IMR-90 (cell line): ENCODE results near the gene PRPF40A. TPM values are rescaled to one million over a fixed set of nuclear protein-coding genes. Genes with fewer than 3 reads are reported as not detected.

Experiments
- ATAC-seq: fragments of 200-7000 bp; cut with Tn5 transposase; 2 replicates; pipeline ENCODE4 v1.9.1; 2020; ENCODE audit warnings: low read depth, mild to moderate bottlenecking, moderate library complexity
- BruUV-seq: library from RNA; stranded (reverse); fragments of 400-500 nt; replicated peaks from 2 replicates; lab custom pipeline; 2021; lab: Mats Ljungman, UMichigan
- CTCF ChIA-PET: fragments of 300-600 bp; formaldehyde crosslinking; extraction: SDS; loops from one replicate; lab custom pipeline; 2021; ENCODE audit warnings: antibody characterized with exemption; lab: Yijun Ruan, JAX
- POLR2A ChIA-PET: fragments of 300-600 bp; sonication (Branson Sonifier 250); formaldehyde crosslinking; loops from one replicate; lab custom pipeline; 2022; ENCODE audit warnings: antibody characterized with exemption; ENCODE audit not compliant: unreplicated experiment; lab: Charles Lee
- DNase-seq: peaks from one replicate; pipeline ENCODE4 v3.0.0; 2013
- H2AFZ ChIP-seq: replicated peaks from 2 replicates; pipeline ENCODE3; 2013; ENCODE audit warnings: low read length, mild to moderate bottlenecking; ENCODE audit not compliant: poor library complexity
- H2AK5ac ChIP-seq: 2 replicates; pipeline ENCODE4 v1.6.1; 2013; ENCODE audit warnings: low read depth, low read length, inconsistent platforms
- H2AK9ac ChIP-seq: replicated peaks from 2 replicates; pipeline ENCODE3; 2013; ENCODE audit warnings: mild to moderate bottlenecking, low read depth, low read length, moderate library complexity; ENCODE audit not compliant: poor library complexity
- H2BK120ac ChIP-seq: 2 replicates; pipeline ENCODE4 v1.6.1; 2013; ENCODE audit warnings: low read depth, low read length, inconsistent platforms
- H2BK15ac ChIP-seq: 3 replicates; pipeline ENCODE4 v1.6.1; 2013; ENCODE audit warnings: low read depth, low read length, inconsistent platforms
- H2BK20ac ChIP-seq: 2 replicates; pipeline ENCODE4 v1.6.1; 2013; ENCODE audit warnings: low read depth, mild to moderate bottlenecking, inconsistent platforms, low read length, moderate library complexity
- H2BK5ac ChIP-seq: 2 replicates; pipeline ENCODE4 v1.6.1; 2013; ENCODE audit warnings: mild to moderate bottlenecking, low read depth, low read length, inconsistent platforms; ENCODE audit not compliant: poor library complexity, severe bottlenecking
- H3K14ac ChIP-seq: replicated peaks from 2 replicates; pipeline ENCODE4 v1.6.1; 2013; ENCODE audit warnings: low read depth, low read length, inconsistent platforms
- H3K18ac ChIP-seq: 2 replicates; pipeline ENCODE4 v1.6.1; 2013; ENCODE audit warnings: low read depth, low read length, control low read depth
- H3K23ac ChIP-seq: 2 replicates; pipeline ENCODE4 v1.6.1; 2013; ENCODE audit warnings: low read depth, low read length, inconsistent platforms
- H3K27ac ChIP-seq: 2 replicates; pipeline ENCODE4 v1.5.1; 2013; ENCODE audit warnings: mild to moderate bottlenecking, control low read depth, low read length; ENCODE audit not compliant: insufficient read depth
- H3K27me3 ChIP-seq: 2 replicates; pipeline ENCODE4 v1.6.1; 2013; ENCODE audit warnings: low read length; ENCODE audit not compliant: control insufficient read depth, insufficient read depth
- H3K36me3 ChIP-seq: 2 replicates; pipeline ENCODE4 v1.6.1; 2013; ENCODE audit warnings: low read length, mixed read lengths; ENCODE audit not compliant: control insufficient read depth, insufficient read depth
- H3K4ac ChIP-seq: 2 replicates; pipeline ENCODE4 v1.6.1; 2013; ENCODE audit warnings: low read depth, low read length, inconsistent platforms
- H3K4me1 ChIP-seq: 2 replicates; pipeline ENCODE4 v1.6.1; 2013; ENCODE audit warnings: low read length, mixed read lengths; ENCODE audit not compliant: control insufficient read depth, insufficient read depth
- H3K4me2 ChIP-seq: 2 replicates; pipeline ENCODE4 v1.6.1; 2013; ENCODE audit warnings: low read depth, mild to moderate bottlenecking, control low read depth, low read length, moderate library complexity
- H3K4me3 ChIP-seq: 2 replicates; pipeline ENCODE4 v1.5.1; 2013; ENCODE audit warnings: low read depth, mild to moderate bottlenecking, control low read depth, low read length, moderate library complexity; ENCODE audit not compliant: insufficient read depth
- H3K56ac ChIP-seq: 2 replicates; pipeline ENCODE4 v1.6.1; 2013; ENCODE audit warnings: low read length, inconsistent platforms; ENCODE audit not compliant: insufficient read depth; ENCODE audit errors: extremely low read depth
- H3K79me1 ChIP-seq, 2 experiments: 2 replicates each; pipeline ENCODE4 v1.6.1; 2013; ENCODE audit warnings: low read length in 2 of 2, inconsistent platforms in 1 of 2, low read depth in 1 of 2
- H3K9ac ChIP-seq: 2 replicates; pipeline ENCODE4 v1.6.1; 2013; ENCODE audit warnings: low read depth, low read length, control low read depth
- H3K9me1 ChIP-seq: 2 replicates; pipeline ENCODE4 v1.6.1; 2013; ENCODE audit warnings: low read length, inconsistent platforms; ENCODE audit not compliant: insufficient read depth
- H3K9me3 ChIP-seq: 2 replicates; pipeline ENCODE4 v1.6.1; 2013; ENCODE audit warnings: low read length; ENCODE audit not compliant: control insufficient read depth, insufficient read depth
- H4K20me1 ChIP-seq: 2 replicates; pipeline ENCODE4 v1.6.1; 2013; ENCODE audit warnings: low read length, inconsistent platforms; ENCODE audit not compliant: insufficient read depth
- H4K5ac ChIP-seq: 2 replicates; pipeline ENCODE4 v1.6.1; 2013; ENCODE audit warnings: mild to moderate bottlenecking, low read depth, low read length, control low read depth
- H4K8ac ChIP-seq, 2 experiments: 2 replicates each; pipeline ENCODE4 v1.6.1; 2013; ENCODE audit warnings: low read depth in 2 of 2, low read length in 2 of 2, control low read depth in 1 of 2, inconsistent platforms in 1 of 2
- H4K91ac ChIP-seq: 2 replicates; pipeline ENCODE4 v1.6.1; 2013; ENCODE audit warnings: low read depth, low read length, inconsistent platforms; ENCODE audit not compliant: insufficient read depth
- CEBPB ChIP-seq: IDR thresholded peaks from 2 replicates; pipeline ENCODE4 v1.6.1; 2012; ENCODE audit warnings: low read depth, low read length, improper control_type of control experiment
- CHD1 ChIP-seq: IDR thresholded peaks from 2 replicates; pipeline ENCODE4 v1.6.1; 2012; ENCODE audit warnings: low read depth, low read length, improper control_type of control experiment
- CTCF ChIP-seq: conservative IDR thresholded peaks from 2 replicates; pipeline ENCODE4 v1.5.1; 2012; ENCODE audit warnings: mild to moderate bottlenecking, low read depth, low read length, improper control_type of control experiment
- ELK1 ChIP-seq: fragments of 150-350 bp; IDR thresholded peaks from 2 replicates; pipeline ENCODE4 v1.6.1; 2016; ENCODE audit warnings: low read depth, mild to moderate bottlenecking, low read length, moderate library complexity, borderline replicate concordance
- FOS ChIP-seq: fragments of 150-350 bp; IDR thresholded peaks from 2 replicates; pipeline ENCODE4 v1.6.1; 2016; ENCODE audit warnings: low read depth, low read length
- MAFK ChIP-seq: IDR thresholded peaks from 2 replicates; pipeline ENCODE4 v1.6.1; 2012; ENCODE audit warnings: low read depth, low read length, improper control_type of control experiment
- MAZ ChIP-seq: IDR thresholded peaks from 2 replicates; pipeline ENCODE4 v1.6.1; 2012; ENCODE audit warnings: low read depth, mild to moderate bottlenecking, low read length, improper control_type of control experiment, moderate library complexity, borderline replicate concordance
- MXI1 ChIP-seq: IDR thresholded peaks from 2 replicates; pipeline ENCODE4 v1.6.1; 2012; ENCODE audit warnings: low read depth, mild to moderate bottlenecking, low read length, moderate library complexity, borderline replicate concordance
- NFE2L2 ChIP-seq: fragments of 150-350 bp; IDR thresholded peaks from 2 replicates; pipeline ENCODE4 v1.6.1; 2016; ENCODE audit warnings: low read depth, mild to moderate bottlenecking, low read length
- POLR2A ChIP-seq: IDR thresholded peaks from 2 replicates; pipeline ENCODE4 v1.6.1; 2012; ENCODE audit warnings: mild to moderate bottlenecking, low read depth, low read length
- RFX5 ChIP-seq: IDR thresholded peaks from 2 replicates; pipeline ENCODE4 v1.8.0; 2012; ENCODE audit warnings: low read depth, mild to moderate bottlenecking, low read length, moderate library complexity
- SMC3 ChIP-seq: fragments of 150-350 bp; IDR thresholded peaks from 2 replicates; pipeline ENCODE4 v1.6.1; 2016; ENCODE audit warnings: low read depth, mild to moderate bottlenecking, antibody characterized with exemption, low read length, moderate library complexity
- WGBS, 2 experiments: methylation state at CpG; one replicate each; pipeline versions ENCODE4 v1.1.5 to v1.1.7; 2013; ENCODE audit warnings: missing lambda C conversion rate in 2 of 2; ENCODE audit not compliant: insufficient read length in 1 of 2; ENCODE audit errors: extremely low coverage in 2 of 2; 5-methylcytosine and 5-hydroxymethylcytosine counted together
- dilution Hi-C: fragments of 300-500 bp; cut with HindIII; formaldehyde crosslinking; loops from one replicate; pipeline ENCODE4 v1.14.3; 2018; ENCODE audit warnings: low sequenced_read_pairs; ENCODE audit not compliant: unreplicated experiment
- in situ Hi-C: fragments of 300-500 bp; cut with MboI; formaldehyde crosslinking; loops from 3 replicates; pipeline ENCODE4 v1.14.3; 2019; ENCODE audit warnings: low sequenced_read_pairs, inconsistent platforms, mixed read lengths
- intact Hi-C: fragments of 100-400 bp; cut with micrococcal nuclease; formaldehyde crosslinking; loops from 2 replicates; pipeline ENCODE4 v1.10.0; 2022
- polyA plus RNA-seq, 3 experiments: library from polyadenylated mRNA; depleted of rRNA; stranded (reverse); fragments of >200 nt; gene quantifications; 2 replicates each; pipeline ENCODE4 v1.2.3, GENCODE V29; 2012; ENCODE audit warnings: low replicate concordance in 1 of 3
- total RNA-seq: library from RNA; depleted of rRNA; stranded (reverse); fragments of >200 nt; gene quantifications from 2 replicates; pipeline ENCODE4 v1.2.3, GENCODE V29; 2012

PRPF40A gene
- total and polyA plus RNA-seq, 2 of the 4 experiments (the other 2 are of a cell fraction) = 49.1 to 150 TPM

GRCh38 chr2:152626911-152627339, 90.3 kb downstream of the PRPF40A start:
- H3K79me1 ChIP-seq = no peaks in the 10 kb centered on the region
- H2BK20ac ChIP-seq = no peak overlapping the region
- no peak overlapping the region for H2AK5ac ChIP-seq
- no peak overlapping the region for H2AK9ac ChIP-seq
- WGBS, 2 experiments = no CpG with 5 or more reads among the region's 4 CpGs
- no peak overlapping the region for H3K27ac ChIP-seq
- dilution Hi-C loops = loop anchor here (25.0 kb wide), 1 partner anchor 440 kb away; the partner anchor contains the start of gene STAM2
- DNase-seq = peak; percentile 25
- H3K9me1 ChIP-seq = no peaks in the 10 kb centered on the region
- no peak overlapping the region for H4K91ac ChIP-seq
- no peaks in the 10 kb centered on the region for H3K4me1 ChIP-seq
- no peak overlapping the region for H3K4me3 ChIP-seq
- no peak overlapping the region for H2BK120ac ChIP-seq
- H3K27me3 ChIP-seq = no peaks in the 10 kb centered on the region
- H3K14ac ChIP-seq = no peak overlapping the region
- H3K9ac ChIP-seq = no peak overlapping the region; the same call in 1 of the 2 replicates
- TF ChIP-seq RFX5 (no peak), SMC3 (no peak), NFE2L2 (no peak), POLR2A (no peak), MAZ (no peak), MXI1 (no peak), FOS (no peak), MAFK (no peak), CTCF (no peak), CHD1 (no peak), ELK1 (no peak), CEBPB (no peak)
- no peaks in the 10 kb centered on the region for H4K20me1 ChIP-seq
- H2BK5ac ChIP-seq = no peak overlapping the region
- H4K5ac ChIP-seq = no peak overlapping the region
- ATAC-seq = peak; percentile 64
- H3K9me3 ChIP-seq = no peaks in the 10 kb centered on the region
- intact Hi-C loops = loop anchor here (1.0 to 10.0 kb wide), 4 partner anchors 72 to 450 kb away; no protein-coding TSS in a partner anchor
- H3K4me2 ChIP-seq = no peak overlapping the region
- in situ Hi-C loops = loop anchor here (5.0 to 10.0 kb wide), 2 partner anchors 292 to 435 kb away; partner anchors contain the start of gene FMNL2
- peaks cover 5% of the 10 kb centered on the region for H3K36me3 ChIP-seq
- no peak overlapping the region for H3K56ac ChIP-seq
- no peak overlapping the region for H3K23ac ChIP-seq
- CTCF ChIA-PET = interaction anchor here (0.6 to 2.4 kb wide), 3 partner anchors 9 to 213 kb away, joined by 3 to 12 read pairs (median 3); no protein-coding TSS in a partner anchor
- H3K4ac ChIP-seq = no peak overlapping the region
- no peak overlapping the region for H3K18ac ChIP-seq
- no TSS peak for BruUV-seq
- H2BK15ac ChIP-seq = no peak overlapping the region
- no peak overlapping the region for H4K8ac ChIP-seq
- POLR2A ChIA-PET = no interaction called here
- no peak overlapping the region for H2AFZ ChIP-seq
